Measurements from ENCODE around the gene CYP51A1. TPM values are rescaled to one million over a fixed set of nuclear protein-coding genes. Genes with fewer than 3 reads are reported as not detected.
A peak's percentile ranks its signal among the peaks of the same experiment; 100 is the strongest.

The CYP51A1 gene
- total RNA-seq (100 to 1,000 TPM; 245 to 338 TPM), polyA plus RNA-seq (10 to 100 TPM; 56.4 to 95.7 TPM)

- no peaks in the 10 kb centered on the region for H3K27me3 ChIP-seq (ENCODE audit: control insufficient read depth in 4 of 4, insufficient read depth in 4 of 4, low read length in 3 of 4)
- WGBS = under 1% methylated on average over 73 of the region's 73 CpGs
- TF ChIP-seq YY1 (IDR thresholded peaks at IDR 0.05) (peak; percentile 93), HNF4A (conservative IDR thresholded peaks at IDR 0.05) (no peak), FOXA1 (IDR thresholded peaks at IDR 0.05) (no peak), HNF4G (IDR thresholded peaks at IDR 0.05) (no peak), NR2F2 (IDR thresholded peaks at IDR 0.05) (peak; percentile 11), RAD21 (IDR thresholded peaks at IDR 0.05) (peak in 1 of 2 donors; percentile 7), ATF3 (IDR thresholded peaks at IDR 0.05) (no peak), RXRA (IDR thresholded peaks at IDR 0.05) (peak; percentile 57 to 86), JUND (IDR thresholded peaks at IDR 0.05) (no peak), FOXA2 (IDR thresholded peaks at IDR 0.05) (peak; percentile 27), EGR1 (IDR thresholded peaks at IDR 0.05; ENCODE audit: low read depth in 2 of 2) (peak in 1 of 2 donors; percentile 44), REST (IDR thresholded peaks at IDR 0.05) (peak; percentile 90), MAX (IDR thresholded peaks at IDR 0.05) (peak; percentile 69), SP1 (IDR thresholded peaks at IDR 0.05) (peak; percentile 86), GABPA (IDR thresholded peaks at IDR 0.05 in 1 of 2, conservative IDR thresholded peaks at IDR 0.05 in 1 of 2) (peak in 1 of 2 donors; percentile 51), ZBTB33 (IDR thresholded peaks at IDR 0.05) (peak; percentile 85), TAF1 (conservative IDR thresholded peaks at IDR 0.05) (peak; percentile 39), CTCF (IDR thresholded peaks at IDR 0.05; ENCODE audit: low read depth, low read length, missing input control) (peak; percentile 5)
These were observed at the start of gene CYP51A1 for GRCh38 chr7:92134271-92135051. TSS of gene CYP51A1 (minus strand) at chr7:92134477. CDS start at chr7:92134364, 113 bp downstream.

More at GRCh38 chr7:92134271-92135051, at the start of gene CYP51A1:
- peak within 1 kb of the TSS; percentile 91 to 97 for H3K27ac ChIP-seq (ENCODE audit: low read depth in 1 of 2, low read length in 2 of 2)
- DNase-seq (ENCODE audit: low spot score) = peak; percentile 98
- peak within 1 kb of the TSS; percentile 71 to 93 (median 93) for H3K4me3 ChIP-seq (ENCODE audit: low read depth in 1 of 3, low read length in 3 of 3)
- H3K9me3 ChIP-seq (ENCODE audit: control insufficient read depth in 4 of 4, low read length in 3 of 4) = no peaks in the 10 kb centered on the region
- peaks cover 2 to 25% (median 13%) of the 10 kb centered on the region in 4 donors for H3K4me1 ChIP-seq (ENCODE audit: control insufficient read depth in 4 of 4, insufficient read depth in 4 of 4, low read length in 3 of 4)
- peak within 1 kb of the TSS; percentile 88 to 92 for H3K9ac ChIP-seq (ENCODE audit: low read depth in 1 of 2, low read length in 2 of 2)
- H3K36me3 ChIP-seq (ENCODE audit: control insufficient read depth in 4 of 4, insufficient read depth in 3 of 4, low read depth in 1 of 4, low read length in 3 of 4) = peaks cover 5 to 9% (median 7%) of the 10 kb centered on the region in 4 donors
